ENCODE measurements around the gene TAF13. TPM values are rescaled to one million over a fixed set of nuclear protein-coding genes. Genes with fewer than 3 reads are reported as not detected.
"Not testable (repeated sequence)": the region's sequence is repeated elsewhere in the genome, so short reads cannot be mapped to it uniquely, and the experiment has no call there.

TAF13 gene
- total RNA-seq, 1 donor from 2014 or later: 9.3 TPM

GRCh38 chr1:109056064-109056463, 19.7 kb downstream of the TAF13 start:
- intact Hi-C loops (cut with DNase I): no loop called here
- Histone ChIP-seq H3K4me1 (no peaks in the 10 kb centered on the region), H3K4me3 (no peak overlapping the region), H3K36me3 (no peaks in the 10 kb centered on the region), H3K27ac (no peak overlapping the region), H3K27me3 (no peaks in the 10 kb centered on the region), H3K9me3 (no peaks in the 10 kb centered on the region)
- TF ChIP-seq, protein P1, sequence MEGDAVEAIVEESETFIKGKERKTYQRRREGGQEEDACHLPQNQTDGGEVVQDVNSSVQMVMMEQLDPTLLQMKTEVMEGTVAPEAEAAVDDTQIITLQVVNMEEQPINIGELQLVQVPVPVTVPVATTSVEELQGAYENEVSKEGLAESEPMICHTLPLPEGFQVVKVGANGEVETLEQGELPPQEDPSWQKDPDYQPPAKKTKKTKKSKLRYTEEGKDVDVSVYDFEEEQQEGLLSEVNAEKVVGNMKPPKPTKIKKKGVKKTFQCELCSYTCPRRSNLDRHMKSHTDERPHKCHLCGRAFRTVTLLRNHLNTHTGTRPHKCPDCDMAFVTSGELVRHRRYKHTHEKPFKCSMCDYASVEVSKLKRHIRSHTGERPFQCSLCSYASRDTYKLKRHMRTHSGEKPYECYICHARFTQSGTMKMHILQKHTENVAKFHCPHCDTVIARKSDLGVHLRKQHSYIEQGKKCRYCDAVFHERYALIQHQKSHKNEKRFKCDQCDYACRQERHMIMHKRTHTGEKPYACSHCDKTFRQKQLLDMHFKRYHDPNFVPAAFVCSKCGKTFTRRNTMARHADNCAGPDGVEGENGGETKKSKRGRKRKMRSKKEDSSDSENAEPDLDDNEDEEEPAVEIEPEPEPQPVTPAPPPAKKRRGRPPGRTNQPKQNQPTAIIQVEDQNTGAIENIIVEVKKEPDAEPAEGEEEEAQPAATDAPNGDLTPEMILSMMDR (IDR thresholded peaks at IDR 0.05): no peak
- no peak for DNase-seq (ENCODE audit: low spot score in 2 of 2)

DNA sequence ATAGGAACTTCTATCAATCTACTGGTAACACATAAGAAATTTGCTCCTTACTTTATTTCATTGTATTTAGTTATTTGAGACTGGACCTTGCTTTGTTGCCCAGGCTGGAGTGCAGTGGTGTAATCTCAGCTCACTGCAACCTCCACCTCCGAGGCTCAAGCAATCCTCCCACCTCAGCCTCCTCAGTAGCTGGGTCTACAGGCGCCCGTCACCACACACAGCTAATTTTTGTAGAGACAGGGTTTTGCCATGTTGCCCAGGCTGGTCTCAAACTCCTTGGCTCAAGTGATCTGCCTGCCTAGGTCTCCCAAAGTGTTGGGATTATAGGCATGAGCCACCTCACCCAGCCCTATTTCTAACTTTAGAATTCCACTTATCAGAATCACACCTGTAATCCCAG, 23.7 kb downstream of the TAF13 start:
- H3K27ac ChIP-seq; H3K36me3 ChIP-seq; intact Hi-C loops (cut with DNase I); H3K4me3 ChIP-seq; H3K4me1 ChIP-seq; H3K9me3 ChIP-seq; H3K27me3 ChIP-seq; DNase-seq (ENCODE audit: low spot score in 2 of 2): not testable (repeated sequence)

GRCh38 chr1:109050228-109050995, 25.4 kb downstream of the TAF13 start:
- intact Hi-C loops (cut with DNase I): no loop called here
- H3K4me3 ChIP-seq: no peak overlapping the region
- no peaks in the 10 kb centered on the region for H3K27me3 ChIP-seq
- no peak for DNase-seq (ENCODE audit: low spot score in 2 of 2)
- H3K27ac ChIP-seq: no peak overlapping the region
- H3K36me3 ChIP-seq: no peaks in the 10 kb centered on the region
- TF ChIP-seq, protein P1 (IDR thresholded peaks at IDR 0.05): no peak
- no peaks in the 10 kb centered on the region for H3K9me3 ChIP-seq
- no peaks in the 10 kb centered on the region for H3K4me1 ChIP-seq

DNA sequence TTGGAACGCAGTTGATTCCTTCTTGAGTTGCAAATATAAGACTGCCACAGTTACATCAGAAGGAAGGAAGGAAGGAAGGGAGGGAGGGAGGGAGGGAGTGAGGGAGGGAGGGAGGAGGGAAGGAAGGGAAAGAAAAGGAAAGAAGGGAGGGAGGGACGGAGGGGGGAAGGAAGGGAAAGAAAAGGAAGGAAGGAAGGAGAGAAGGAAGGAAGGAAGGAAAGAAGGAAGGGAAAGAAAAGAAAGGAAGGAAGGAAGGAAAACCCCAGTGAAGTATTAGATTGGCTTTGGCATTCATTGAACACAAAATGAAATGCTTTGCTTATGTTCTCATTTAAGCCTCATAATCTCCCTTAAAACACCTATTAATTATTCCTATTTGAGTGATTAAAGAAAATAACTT, 27.5 kb downstream of the TAF13 start:
- intact Hi-C loops (cut with DNase I): no loop called here
- Histone ChIP-seq H3K9me3 (no peaks in the 10 kb centered on the region), H3K4me1 (no peaks in the 10 kb centered on the region), H3K27ac (no peak overlapping the region), H3K36me3 (no peaks in the 10 kb centered on the region), H3K4me3 (no peak overlapping the region), H3K27me3 (no peaks in the 10 kb centered on the region)
- no peak for DNase-seq (ENCODE audit: low spot score in 2 of 2)
- TF ChIP-seq, protein P1 (IDR thresholded peaks at IDR 0.05): no peak

GRCh38 chr1:109047339-109047738, 28.5 kb downstream of the TAF13 start:
- H3K4me3 ChIP-seq: no peak overlapping the region
- no peaks in the 10 kb centered on the region for H3K27me3 ChIP-seq
- H3K9me3 ChIP-seq: no peaks in the 10 kb centered on the region
- intact Hi-C loops (cut with DNase I): no loop called here
- no peaks in the 10 kb centered on the region for H3K36me3 ChIP-seq
- DNase-seq (ENCODE audit: low spot score in 2 of 2): no peak
- no peak overlapping the region for H3K27ac ChIP-seq
- no peaks in the 10 kb centered on the region for H3K4me1 ChIP-seq
- TF ChIP-seq, protein P1 (IDR thresholded peaks at IDR 0.05): no peak

DNA sequence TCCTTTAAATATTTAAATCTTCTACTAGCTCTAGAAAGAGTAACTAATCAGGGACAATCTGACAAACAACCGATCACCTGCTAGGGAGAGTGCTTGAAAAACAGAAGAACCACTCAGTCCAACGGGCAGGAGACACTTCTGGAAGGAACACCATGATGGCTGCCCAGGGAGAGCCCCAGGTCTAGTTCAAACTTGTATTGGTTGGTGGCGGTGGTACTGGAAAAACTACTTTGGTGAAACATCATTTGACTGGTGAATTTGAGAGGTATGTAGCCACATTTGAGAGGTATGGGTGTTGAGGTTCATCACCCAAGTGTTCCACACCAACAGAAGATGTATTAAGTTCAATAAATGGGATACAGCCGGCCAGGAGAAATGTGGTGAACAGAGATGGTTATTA, 29.1 kb downstream of the TAF13 start:
- no peak overlapping the region for H3K27ac ChIP-seq
- no peaks in the 10 kb centered on the region for H3K4me1 ChIP-seq
- no peak overlapping the region for H3K4me3 ChIP-seq
- no peaks in the 10 kb centered on the region for H3K36me3 ChIP-seq
- H3K27me3 ChIP-seq: no peaks in the 10 kb centered on the region
- intact Hi-C loops (cut with DNase I): no loop called here
- TF ChIP-seq, protein P1 (IDR thresholded peaks at IDR 0.05): no peak
- no peaks in the 10 kb centered on the region for H3K9me3 ChIP-seq
- no peak for DNase-seq (ENCODE audit: low spot score in 2 of 2)

Measured in ascending aorta (tissue), 2 donors.